Transverse colon (tissue), 4 donors: ENCODE results near the gene POLD2. TPM values are rescaled to one million over a fixed set of nuclear protein-coding genes. Genes with fewer than 3 reads are reported as not detected.

ENCODE experiments used
- DNase-seq: peaks from one replicate; pipeline ENCODE4 v3.0.0-alpha.2; 2019
- H3K27ac ChIP-seq, 4 donors: fragments of 200-600 bp; sonication (generic); 2 replicates each; pipeline ENCODE4 v1.5.1; 2016 to 2018; ENCODE audit warnings: inconsistent platforms in 4 of 4
- H3K27me3 ChIP-seq: fragments of 200-600 bp; sonication (generic); 2 replicates; pipeline ENCODE4 v1.5.1; 2017; ENCODE audit warnings: inconsistent platforms
- H3K36me3 ChIP-seq, 4 donors: fragments of 200-600 bp; sonication (generic); 2 replicates each; pipeline ENCODE4 v1.5.1; 2017 to 2019; ENCODE audit warnings: inconsistent platforms in 4 of 4
- H3K4me1 ChIP-seq, 4 donors: fragments of 200-600 bp; sonication (generic); 2 replicates each; pipeline ENCODE4 v1.5.1; 2017 to 2020; ENCODE audit warnings: inconsistent platforms in 4 of 4
- H3K4me3 ChIP-seq, 4 donors: fragments of 200-600 bp; sonication (generic); 1 replicate in 1 of 4; 2 replicates in 3 of 4; pipeline versions ENCODE4 v1.5.1 to v1.6.1; 2017 to 2019; ENCODE audit warnings: inconsistent platforms in 4 of 4
- H3K9me3 ChIP-seq, 2 donors: fragments of 200-600 bp; sonication (generic); 2 replicates each; pipeline ENCODE4 v1.5.1; 2017 to 2019; ENCODE audit warnings: inconsistent platforms in 2 of 2
- CTCF ChIP-seq, 5 experiments: fragments of 200-600 bp in 3 of 5; fragments of 450-650 bp in 2 of 5; sonication (generic) in 3 of 5; IDR thresholded peaks; 1 replicate in 2 of 5; 2 replicates in 3 of 5; pipeline ENCODE4 v1.5.1; 2016 to 2017; ENCODE audit warnings: antibody characterized with exemption in 5 of 5, inconsistent platforms in 3 of 5, mild to moderate bottlenecking in 2 of 5, moderate library complexity in 1 of 5
- EP300 ChIP-seq: sonication (generic); formaldehyde crosslinking; IDR thresholded peaks from one replicate; pipeline ENCODE4 v1.6.1; 2017; ENCODE audit warnings: antibody characterized with exemption, low read depth
- POLR2A ChIP-seq: fragments of 450-650 bp; IDR thresholded peaks from one replicate; pipeline ENCODE4 v1.6.1; 2016; ENCODE audit warnings: antibody characterized with exemption, mild to moderate bottlenecking, moderate library complexity
- POLR2AphosphoS5 ChIP-seq, 3 donors: sonication (generic); formaldehyde crosslinking; IDR thresholded peaks; one replicate each; pipeline ENCODE4 v1.6.1; 2016; ENCODE audit warnings: antibody characterized with exemption in 3 of 3
- WGBS, 2 donors: methylation state at CpG; one replicate each; pipeline ENCODE4 v1.1.5; 2018; ENCODE audit warnings: low coverage in 1 of 2; 5-methylcytosine and 5-hydroxymethylcytosine counted together
- in situ Hi-C, 4 donors: fragments of 200-750 bp; cut with MboI; loops; one replicate each; pipeline versions ENCODE4 v1.15.0 to v1.15.1; 2017; ENCODE audit warnings: low sequenced_read_pairs in 3 of 4, low pct_ligation_motif_present in 1 of 4, low pct_unique_long_range_greater_than_20kb in 1 of 4
- intact Hi-C: fragments of 100-400 bp; cut with DNase I; formaldehyde crosslinking; loops from one replicate; pipeline ENCODE4 v1.15.1; 2023; ENCODE audit warnings: low total_unique reads
- total RNA-seq, 4 donors: library from RNA; depleted of rRNA; stranded (reverse); fragments of >200 nt; gene quantifications; one replicate each; pipeline ENCODE4 v1.1.0, GENCODE V29; 2016

Gene POLD2
- total RNA-seq, 4 donors from 2014 or later, result 20.1 to 32.7 (median 22.7) TPM

- DNase-seq, result no peak
- Histone ChIP-seq H3K4me3 (no peak overlapping the region), H3K36me3 (no peaks in the 10 kb centered on the region), H3K9me3 (no peaks in the 10 kb centered on the region), H3K27me3 (no peaks in the 10 kb centered on the region), H3K27ac (no peak overlapping the region), H3K4me1 (peaks cover 0 to 5% (median 4%) of the 10 kb centered on the region in 4 donors)
- intact Hi-C loops (no loop called here), in situ Hi-C loops (no loop called here)
- 93% methylated on average over 13 of the region's 16 CpGs; no CpG with 5 or more reads in 1 of the 2 donors for WGBS, 2 donors
- TF ChIP-seq POLR2AphosphoS5 (IDR thresholded peaks at IDR 0.05), result no peak
- TF ChIP-seq POLR2A, result no peak
- TF ChIP-seq EP300, result no peak
- TF ChIP-seq CTCF (IDR thresholded peaks at IDR 0.05), result no peak
These were observed 27.9 kb upstream of the POLD2 start for GRCh38 chr7:44150966-44151941.

- in situ Hi-C loops, result no loop called here
- no peak for DNase-seq
These were observed 27.1 kb upstream of the POLD2 start for GRCh38 chr7:44150466-44150832.

GRCh38 chr7:44149571-44150465, 26.5 kb upstream of the POLD2 start:
- Histone ChIP-seq H3K4me1 (peaks cover 2 to 17% (median 9%) of the 10 kb centered on the region in 4 donors), H3K36me3 (no peaks in the 10 kb centered on the region), H3K27me3 (peaks cover 11% of the 10 kb centered on the region), H3K27ac (no peak overlapping the region), H3K9me3 (no peaks in the 10 kb centered on the region), H3K4me3 (no peak overlapping the region)
- WGBS, 2 donors, result 80 to 83% methylated on average over 1 to 12 of the region's 18 CpGs
- DNase-seq, result no peak
- no peak for TF ChIP-seq POLR2A
- TF ChIP-seq CTCF (IDR thresholded peaks at IDR 0.05), result no peak
- no peak for TF ChIP-seq EP300
- no peak for TF ChIP-seq POLR2AphosphoS5 (IDR thresholded peaks at IDR 0.05)
- in situ Hi-C loops (no loop called here), intact Hi-C loops (no loop called here)

More at GRCh38 chr7:44150466-44150832, 27.1 kb upstream of the POLD2 start:
- H3K36me3 ChIP-seq, result no peaks in the 10 kb centered on the region
- no peak overlapping the region for H3K27ac ChIP-seq
- intact Hi-C loops, result no loop called here
- H3K9me3 ChIP-seq, result no peaks in the 10 kb centered on the region
- H3K4me3 ChIP-seq, result no peak overlapping the region
- 72% methylated on average over 5 of the region's 5 CpGs; no CpG with 5 or more reads in 1 of the 2 donors for WGBS, 2 donors
- H3K27me3 ChIP-seq, result peaks cover 6% of the 10 kb centered on the region
- TF ChIP-seq EP300, result no peak
- TF ChIP-seq POLR2A, result no peak
- TF ChIP-seq POLR2AphosphoS5 (IDR thresholded peaks at IDR 0.05), result no peak
- TF ChIP-seq CTCF (IDR thresholded peaks at IDR 0.05), result no peak
- H3K4me1 ChIP-seq, result peaks cover 2 to 13% (median 8%) of the 10 kb centered on the region in 4 donors
